ENCODE data around the gene APOB. TPM values are rescaled to one million over a fixed set of nuclear protein-coding genes. Genes with fewer than 3 reads are reported as not detected.

APOB gene
- total and polyA plus RNA-seq, 10 of the 15 experiments (the other 5 are each of a cell fraction or from before 2014, with no cell fraction given): 1.4 TPM; not detected in 9

DNA sequence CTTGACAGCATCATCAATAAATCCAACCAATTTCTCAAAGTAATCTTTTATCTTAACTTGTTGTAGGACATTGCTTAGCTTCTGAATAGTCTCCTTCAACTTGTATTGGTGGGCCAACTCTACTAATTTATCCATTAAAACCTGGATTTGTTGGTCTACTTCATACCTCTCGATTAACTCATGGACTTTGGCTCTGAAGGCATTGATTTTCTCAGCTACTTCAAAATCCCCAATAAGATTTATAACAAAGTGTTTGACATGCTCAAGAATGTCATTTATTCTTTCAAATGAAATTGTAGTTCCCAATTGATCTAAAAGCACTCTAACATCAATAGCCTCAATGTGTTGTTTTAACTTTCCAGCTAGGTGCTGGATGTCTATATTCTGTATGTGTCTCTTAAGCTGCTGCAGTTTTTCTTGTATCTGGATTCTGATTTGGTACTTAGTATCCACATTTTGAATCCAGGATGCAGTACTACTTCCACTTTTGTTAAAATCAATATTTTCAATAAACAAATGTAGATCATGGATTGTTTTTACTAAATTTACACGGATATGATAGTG lies 34.1 kb downstream of the APOB start (continued):
- TF ChIP-seq YY1 (IDR thresholded peaks at IDR 0.05; ENCODE audit: low read depth, low read length) (no peak), YBX1 (IDR thresholded peaks at IDR 0.05) (no peak), NFIC (IDR thresholded peaks at IDR 0.05; ENCODE audit: low read depth, low read length) (no peak)

DNA sequence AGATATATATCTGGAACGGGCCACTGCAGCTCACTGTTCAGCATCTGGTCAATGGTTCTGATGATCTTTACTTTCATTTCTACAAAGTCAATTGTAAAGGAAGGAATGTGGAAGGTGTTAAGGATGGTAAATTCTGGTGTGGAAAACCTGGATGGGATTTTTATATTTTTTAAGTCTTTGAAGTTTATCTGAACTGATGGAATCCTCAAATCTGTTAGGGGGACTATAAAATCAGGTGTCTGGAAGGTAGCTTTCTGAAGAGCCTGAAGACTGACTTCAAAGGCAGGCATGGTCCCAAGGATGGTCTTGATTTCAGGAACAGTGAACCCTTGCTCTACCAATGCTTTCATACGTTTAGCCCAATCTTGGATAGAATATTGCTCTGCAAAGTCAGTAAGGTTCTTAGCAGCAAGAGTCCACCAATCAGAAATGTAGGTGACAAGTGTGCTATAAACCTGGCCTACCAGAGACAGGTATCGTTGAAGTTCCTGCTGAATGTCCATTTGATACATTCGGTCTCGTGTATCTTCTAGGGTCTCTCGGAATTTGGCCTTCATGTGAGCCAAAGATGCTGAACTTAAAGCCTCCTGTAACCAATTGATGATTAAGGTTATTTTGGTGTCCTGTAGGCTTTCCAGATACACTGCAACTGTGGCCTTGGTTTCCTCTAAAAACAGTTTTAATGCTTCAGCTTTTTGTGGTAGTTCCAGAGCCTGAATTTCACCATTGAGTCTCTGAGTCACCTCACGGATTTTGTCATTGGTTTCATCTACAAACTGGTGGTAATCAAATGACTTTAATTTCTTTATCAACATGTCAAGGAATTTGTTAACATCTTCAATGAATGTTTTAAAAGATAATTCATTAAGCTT lies 34.8 kb downstream of the APOB start:
- TF ChIP-seq TCF7 (IDR thresholded peaks at IDR 0.05; ENCODE audit: borderline replicate concordance) (peak; percentile 51; the same call in 1 of the 2 replicates), NR2C2 (IDR thresholded peaks at IDR 0.05; ENCODE audit: borderline replicate concordance, control insufficient read depth, insufficient read length, low read depth) (no peak)
- DNase-seq (ENCODE audit: low read depth, low spot score): no peak

More for the DNA sequence above, 34.8 kb downstream of the APOB start:
- Histone ChIP-seq H3K27ac (ENCODE audit: control insufficient read depth, insufficient read depth) (no peak overlapping the region), H3K79me2 (ENCODE audit: control insufficient read depth, insufficient read depth, low read length) (no peaks in the 10 kb centered on the region), H4K20me1 (ENCODE audit: control insufficient read depth, insufficient read depth) (no peaks in the 10 kb centered on the region), H3K9me3 (replicated peaks; ENCODE audit: control insufficient read depth, insufficient read depth, low read length) (no peaks in the 10 kb centered on the region), H3K27me3 (replicated peaks in 1 of 2; ENCODE audit: control insufficient read depth in 2 of 2, insufficient read depth in 2 of 2, low read length in 1 of 2) (no peaks in the 10 kb centered on the region), H3K4me3 (no peak overlapping the region), H3K36me3 (ENCODE audit: control insufficient read depth in 2 of 2, insufficient read depth in 2 of 2, low read length in 1 of 2) (no peaks in the 10 kb centered on the region), H2AFZ (ENCODE audit: control insufficient read depth, low read depth, low read length) (no peak overlapping the region), H3K4me1 (ENCODE audit: control insufficient read depth, insufficient read depth, low read length) (no peaks in the 10 kb centered on the region), H3K4me2 (ENCODE audit: control insufficient read depth, insufficient read depth) (no peak overlapping the region), H3K9ac (ENCODE audit: control insufficient read depth, insufficient read depth, low read length) (no peak overlapping the region)
- intact Hi-C loops (cut with micrococcal nuclease; ENCODE audit: unreplicated experiment) (no loop called here), in situ Hi-C loops (cut with MboI) (no loop called here)
- BruUV-seq (replicated peaks): no TSS peak
- RAD21 ChIA-PET (ENCODE audit: unreplicated experiment): no interaction called here
- POLR2A ChIA-PET: no interaction called here
- ATAC-seq (no peak), FAIRE-seq (no peak)
- SMC1A ChIA-PET (ENCODE audit: uncharacterized antibody, unreplicated experiment): no interaction called here
- 36% methylated on average over 7 of the region's 7 CpGs for whole genome bisulfite sequencing (ENCODE audit: insufficient coverage, insufficient replicate concordance, low lambda C conversion rate, missing lambda C conversion rate)
- CTCF ChIA-PET: interaction anchor here (1.2 to 1.3 kb wide), 3 partner anchors 10 to 348 kb away, joined by 3 to 4 read pairs (median 3); no protein-coding TSS in a partner anchor
